Measurements from ENCODE around the gene GIGYF1. TPM values are rescaled to one million over a fixed set of nuclear protein-coding genes. Genes with fewer than 3 reads are reported as not detected.

Gene GIGYF1
- total and polyA plus RNA-seq, 2 of the 4 experiments (the other 2 are of a cell fraction), result 3.0 to 10.7 TPM

DNA sequence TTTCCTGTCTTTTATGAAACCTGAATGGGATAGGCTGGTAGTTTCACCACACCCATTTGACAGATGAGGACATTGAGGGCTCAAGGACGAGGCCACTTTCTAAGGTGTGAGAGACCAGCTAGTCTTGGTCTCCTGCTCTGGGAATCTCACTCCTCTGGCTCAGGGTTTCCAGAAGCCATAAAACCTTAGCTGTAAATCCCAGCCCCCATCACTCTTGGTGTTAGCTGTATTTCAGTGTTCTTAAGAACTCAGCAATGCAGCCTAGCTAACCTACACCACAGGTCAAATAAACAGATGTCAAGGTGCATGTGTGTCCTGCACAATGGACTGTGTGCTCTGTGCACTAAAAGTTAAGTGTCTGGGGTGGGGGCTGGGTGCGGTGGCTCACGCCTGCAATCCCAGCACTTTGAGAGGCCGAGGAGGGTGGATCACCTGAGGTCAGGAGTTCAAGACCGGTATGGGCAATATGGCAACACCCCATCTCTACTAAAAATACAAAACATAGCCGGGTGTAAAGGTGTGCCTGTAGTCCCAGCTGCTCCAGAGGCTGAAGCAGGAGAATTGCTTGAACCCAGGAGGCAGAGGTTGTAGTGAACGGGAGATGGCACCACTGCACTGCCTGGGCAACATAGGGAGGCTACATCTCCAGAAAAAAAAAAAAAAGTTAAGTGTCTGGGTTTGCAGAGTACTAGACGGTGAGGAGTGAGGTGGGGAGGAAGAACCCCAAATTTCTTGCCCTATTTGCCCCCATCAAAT, 25.7 kb upstream of the GIGYF1 start:
- peaks cover 56% of the 10 kb centered on the region for H3K27me3 ChIP-seq (ENCODE audit: control insufficient read depth, insufficient read depth, low read length)
- H3K4me1 ChIP-seq (ENCODE audit: control insufficient read depth, insufficient read depth, low read length), result no peaks in the 10 kb centered on the region
- no peaks in the 10 kb centered on the region for H3K9me1 ChIP-seq (ENCODE audit: insufficient read depth, low read length)
- H2BK120ac ChIP-seq (ENCODE audit: low read depth, low read length), result no peak overlapping the region
- POLR2A ChIA-PET (ENCODE audit: unreplicated experiment), result no interaction called here
- no peak overlapping the region for H3K14ac ChIP-seq (replicated peaks; ENCODE audit: low read depth, low read length)
- no peak overlapping the region for H4K8ac ChIP-seq (ENCODE audit: low read depth in 2 of 2, low read length in 2 of 2)
- H3K27ac ChIP-seq (ENCODE audit: insufficient read depth, low read length), result no peak overlapping the region
- intact Hi-C loops (cut with micrococcal nuclease) (loop anchor here (1.0 kb wide), 1 partner anchor 133 kb away; the partner anchor contains the start of gene SLC12A9), dilution Hi-C loops (cut with HindIII; ENCODE audit: low sequenced_read_pairs, unreplicated experiment) (no loop called here), in situ Hi-C loops (cut with MboI; ENCODE audit: low sequenced_read_pairs) (loop anchor here (25.0 kb wide), 1 partner anchor 343 kb away; no protein-coding TSS in a partner anchor)
- H4K20me1 ChIP-seq (ENCODE audit: insufficient read depth, low read length), result no peaks in the 10 kb centered on the region
- H3K36me3 ChIP-seq (ENCODE audit: control insufficient read depth, insufficient read depth, low read length), result no peaks in the 10 kb centered on the region
- H3K9ac ChIP-seq (ENCODE audit: low read depth, low read length), result no peak overlapping the region
- peak; percentile 51 for DNase-seq
- CTCF ChIA-PET, result interaction anchor here (1.7 kb wide), 1 partner anchor 132 kb away, joined by 14 read pairs; the partner anchor contains the start of gene SLC12A9
- peaks cover 9% of the 10 kb centered on the region for H3K9me3 ChIP-seq (ENCODE audit: control insufficient read depth, insufficient read depth, low read length)
- peak; percentile 79 for ATAC-seq (ENCODE audit: low read depth)
- no peak overlapping the region for H3K4me3 ChIP-seq (ENCODE audit: insufficient read depth, low read depth, low read length)
- H2AFZ ChIP-seq (replicated peaks; ENCODE audit: low read length, poor library complexity), result no peak overlapping the region
- H3K18ac ChIP-seq (ENCODE audit: low read depth, low read length), result no peak overlapping the region
- H2BK15ac ChIP-seq (ENCODE audit: low read depth, low read length), result no peak overlapping the region
- no peak overlapping the region for H2AK5ac ChIP-seq (ENCODE audit: low read depth, low read length)
- H2AK9ac ChIP-seq (replicated peaks; ENCODE audit: low read depth, low read length, poor library complexity), result no peak overlapping the region
- H2BK5ac ChIP-seq (ENCODE audit: low read depth, low read length, poor library complexity, severe bottlenecking), result no peak overlapping the region
- WGBS, 2 experiments (ENCODE audit: extremely low coverage in 2 of 2, insufficient read length in 1 of 2), result no CpG with 5 or more reads among the region's 8 CpGs
- no peak overlapping the region for H4K5ac ChIP-seq (ENCODE audit: low read depth, low read length)
- peak; percentile 43 for TF ChIP-seq SMC3 (IDR thresholded peaks at IDR 0.05; ENCODE audit: low read depth, low read length)
- no peak for TF ChIP-seq MXI1 (IDR thresholded peaks at IDR 0.05; ENCODE audit: borderline replicate concordance, low read depth, low read length)
- TF ChIP-seq MAZ (IDR thresholded peaks at IDR 0.05; ENCODE audit: borderline replicate concordance, low read depth, low read length), result no peak
- TF ChIP-seq BHLHE40 (IDR thresholded peaks at IDR 0.05; ENCODE audit: low read depth, low read length), result no peak
- TF ChIP-seq CEBPB (IDR thresholded peaks at IDR 0.05; ENCODE audit: low read depth, low read length), result no peak
- TF ChIP-seq, protein P1, sequence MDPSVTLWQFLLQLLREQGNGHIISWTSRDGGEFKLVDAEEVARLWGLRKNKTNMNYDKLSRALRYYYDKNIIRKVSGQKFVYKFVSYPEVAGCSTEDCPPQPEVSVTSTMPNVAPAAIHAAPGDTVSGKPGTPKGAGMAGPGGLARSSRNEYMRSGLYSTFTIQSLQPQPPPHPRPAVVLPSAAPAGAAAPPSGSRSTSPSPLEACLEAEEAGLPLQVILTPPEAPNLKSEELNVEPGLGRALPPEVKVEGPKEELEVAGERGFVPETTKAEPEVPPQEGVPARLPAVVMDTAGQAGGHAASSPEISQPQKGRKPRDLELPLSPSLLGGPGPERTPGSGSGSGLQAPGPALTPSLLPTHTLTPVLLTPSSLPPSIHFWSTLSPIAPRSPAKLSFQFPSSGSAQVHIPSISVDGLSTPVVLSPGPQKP (IDR thresholded peaks at IDR 0.05; ENCODE audit: borderline replicate concordance, low read depth, low read length), result no peak
- TF ChIP-seq, protein P2, sequence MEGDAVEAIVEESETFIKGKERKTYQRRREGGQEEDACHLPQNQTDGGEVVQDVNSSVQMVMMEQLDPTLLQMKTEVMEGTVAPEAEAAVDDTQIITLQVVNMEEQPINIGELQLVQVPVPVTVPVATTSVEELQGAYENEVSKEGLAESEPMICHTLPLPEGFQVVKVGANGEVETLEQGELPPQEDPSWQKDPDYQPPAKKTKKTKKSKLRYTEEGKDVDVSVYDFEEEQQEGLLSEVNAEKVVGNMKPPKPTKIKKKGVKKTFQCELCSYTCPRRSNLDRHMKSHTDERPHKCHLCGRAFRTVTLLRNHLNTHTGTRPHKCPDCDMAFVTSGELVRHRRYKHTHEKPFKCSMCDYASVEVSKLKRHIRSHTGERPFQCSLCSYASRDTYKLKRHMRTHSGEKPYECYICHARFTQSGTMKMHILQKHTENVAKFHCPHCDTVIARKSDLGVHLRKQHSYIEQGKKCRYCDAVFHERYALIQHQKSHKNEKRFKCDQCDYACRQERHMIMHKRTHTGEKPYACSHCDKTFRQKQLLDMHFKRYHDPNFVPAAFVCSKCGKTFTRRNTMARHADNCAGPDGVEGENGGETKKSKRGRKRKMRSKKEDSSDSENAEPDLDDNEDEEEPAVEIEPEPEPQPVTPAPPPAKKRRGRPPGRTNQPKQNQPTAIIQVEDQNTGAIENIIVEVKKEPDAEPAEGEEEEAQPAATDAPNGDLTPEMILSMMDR (conservative IDR thresholded peaks at IDR 0.05; ENCODE audit: low read depth, low read length), result peak; percentile 51
- TF ChIP-seq RFX5 (IDR thresholded peaks at IDR 0.05; ENCODE audit: low read depth, low read length), result no peak
- TF ChIP-seq RAD21 (IDR thresholded peaks at IDR 0.05; ENCODE audit: low read length), result peak; percentile 59
- TF ChIP-seq, protein P3, sequence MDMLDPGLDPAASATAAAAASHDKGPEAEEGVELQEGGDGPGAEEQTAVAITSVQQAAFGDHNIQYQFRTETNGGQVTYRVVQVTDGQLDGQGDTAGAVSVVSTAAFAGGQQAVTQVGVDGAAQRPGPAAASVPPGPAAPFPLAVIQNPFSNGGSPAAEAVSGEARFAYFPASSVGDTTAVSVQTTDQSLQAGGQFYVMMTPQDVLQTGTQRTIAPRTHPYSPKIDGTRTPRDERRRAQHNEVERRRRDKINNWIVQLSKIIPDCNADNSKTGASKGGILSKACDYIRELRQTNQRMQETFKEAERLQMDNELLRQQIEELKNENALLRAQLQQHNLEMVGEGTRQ (IDR thresholded peaks at IDR 0.05; ENCODE audit: low read depth, low read length), result no peak
- no peak for TF ChIP-seq MAFK (IDR thresholded peaks at IDR 0.05; ENCODE audit: low read depth, low read length)
- no TSS peak for BruUV-seq (replicated peaks)
- H4K91ac ChIP-seq (ENCODE audit: insufficient read depth, low read depth, low read length), result no peak overlapping the region
- no peak overlapping the region for H2BK20ac ChIP-seq (ENCODE audit: low read depth, low read length)
- H3K56ac ChIP-seq (ENCODE audit: extremely low read depth, insufficient read depth, low read length), result no peak overlapping the region
- no peak overlapping the region; the same call in 1 of the 2 replicates for H3K4me2 ChIP-seq (ENCODE audit: low read depth, low read length)
- H3K79me1 ChIP-seq (ENCODE audit: low read depth in 1 of 2, low read length in 2 of 2), result no peaks in the 10 kb centered on the region
- H3K23ac ChIP-seq (ENCODE audit: low read depth, low read length), result no peak overlapping the region
- no peak overlapping the region for H3K4ac ChIP-seq (ENCODE audit: low read depth, low read length)

Measured in IMR-90 (cell line).